Stimulated activated CD8-positive, alpha-beta memory T cell treated with anti-CD3 and anti-CD28 coated beads, Interleukin-4, amount 100 ng/mL, for 4 hours (primary cell): ENCODE results near the gene MATK.
A peak's percentile ranks its signal among the peaks of the same experiment; 100 is the strongest.

Experiments
- DNase-seq, 2 donors: peaks; one replicate each; pipeline ENCODE4 v3.0.0-alpha.2; 2020; ENCODE audit warnings: low read depth in 2 of 2, low spot score in 1 of 2

MATK gene, protein sequence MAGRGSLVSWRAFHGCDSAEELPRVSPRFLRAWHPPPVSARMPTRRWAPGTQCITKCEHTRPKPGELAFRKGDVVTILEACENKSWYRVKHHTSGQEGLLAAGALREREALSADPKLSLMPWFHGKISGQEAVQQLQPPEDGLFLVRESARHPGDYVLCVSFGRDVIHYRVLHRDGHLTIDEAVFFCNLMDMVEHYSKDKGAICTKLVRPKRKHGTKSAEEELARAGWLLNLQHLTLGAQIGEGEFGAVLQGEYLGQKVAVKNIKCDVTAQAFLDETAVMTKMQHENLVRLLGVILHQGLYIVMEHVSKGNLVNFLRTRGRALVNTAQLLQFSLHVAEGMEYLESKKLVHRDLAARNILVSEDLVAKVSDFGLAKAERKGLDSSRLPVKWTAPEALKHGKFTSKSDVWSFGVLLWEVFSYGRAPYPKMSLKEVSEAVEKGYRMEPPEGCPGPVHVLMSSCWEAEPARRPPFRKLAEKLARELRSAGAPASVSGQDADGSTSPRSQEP

GRCh38 chr19:3785938-3786824 lies at the start of gene MATK:
Gene MATK, minus strand, starts transcription at chr19:3786381. Its CDS starts 1,246 bp downstream, at chr19:3785135.
- DNase-seq, result peak in 1 of 2 donors; percentile 40

- no peak for DNase-seq
Measured at GRCh38 chr19:3835055-3835435, 48.9 kb upstream of the MATK start.

GRCh38 chr19:3834349-3835054 lies 48.3 kb upstream of the MATK start:
- no peak for DNase-seq

- no peak for DNase-seq
Measured at GRCh38 chr19:3833578-3834348, 47.6 kb upstream of the MATK start.

DNA sequence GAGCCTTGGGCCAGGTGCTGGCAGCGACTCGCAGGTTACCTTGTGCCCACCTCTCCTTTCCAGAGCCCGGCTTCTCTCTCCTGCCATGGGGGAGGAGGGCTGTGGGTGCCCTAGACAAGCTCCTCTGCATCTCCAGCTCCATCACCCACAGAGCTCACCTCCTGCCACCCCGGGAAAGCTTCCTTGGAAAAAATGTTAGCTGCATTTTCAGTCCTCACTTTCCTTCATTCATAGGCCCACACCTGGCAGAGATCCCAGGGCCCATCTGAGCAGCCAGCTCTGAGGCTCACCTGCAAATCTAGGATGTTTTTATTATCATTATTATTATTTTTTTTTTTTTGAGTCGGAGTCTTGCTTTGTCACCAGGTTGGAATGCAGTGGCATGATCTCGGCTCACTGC lies 45.8 kb upstream of the MATK start:
- DNase-seq, result no peak

DNA sequence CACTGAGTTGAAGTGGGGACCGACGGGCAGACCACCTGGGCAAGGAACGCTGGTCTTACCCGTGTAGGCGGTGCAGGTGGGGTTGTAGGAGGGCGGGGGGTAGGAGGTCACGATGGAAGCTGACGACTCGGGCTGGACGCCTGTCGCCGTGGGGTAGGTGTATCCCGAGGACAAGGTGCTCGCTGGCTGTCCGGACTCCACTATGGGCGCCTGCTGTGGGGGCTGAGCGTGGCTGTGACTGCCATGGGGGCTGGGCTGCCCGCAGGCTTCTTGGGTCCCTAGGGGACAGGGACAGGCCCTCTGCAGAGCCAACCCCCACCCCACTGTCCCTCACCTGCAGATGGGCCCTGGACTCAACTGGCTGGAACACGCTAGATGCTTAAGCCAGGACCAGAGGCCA lies 45.4 kb upstream of the MATK start:
- no peak for DNase-seq

GRCh38 chr19:3830621-3831589 lies 44.7 kb upstream of the MATK start:
- no peak for DNase-seq

GRCh38 chr19:3827306-3827705 lies 41.1 kb upstream of the MATK start:
- no peak for DNase-seq

GRCh38 chr19:3826163-3826562 lies 40.0 kb upstream of the MATK start:
- no peak for DNase-seq

DNA sequence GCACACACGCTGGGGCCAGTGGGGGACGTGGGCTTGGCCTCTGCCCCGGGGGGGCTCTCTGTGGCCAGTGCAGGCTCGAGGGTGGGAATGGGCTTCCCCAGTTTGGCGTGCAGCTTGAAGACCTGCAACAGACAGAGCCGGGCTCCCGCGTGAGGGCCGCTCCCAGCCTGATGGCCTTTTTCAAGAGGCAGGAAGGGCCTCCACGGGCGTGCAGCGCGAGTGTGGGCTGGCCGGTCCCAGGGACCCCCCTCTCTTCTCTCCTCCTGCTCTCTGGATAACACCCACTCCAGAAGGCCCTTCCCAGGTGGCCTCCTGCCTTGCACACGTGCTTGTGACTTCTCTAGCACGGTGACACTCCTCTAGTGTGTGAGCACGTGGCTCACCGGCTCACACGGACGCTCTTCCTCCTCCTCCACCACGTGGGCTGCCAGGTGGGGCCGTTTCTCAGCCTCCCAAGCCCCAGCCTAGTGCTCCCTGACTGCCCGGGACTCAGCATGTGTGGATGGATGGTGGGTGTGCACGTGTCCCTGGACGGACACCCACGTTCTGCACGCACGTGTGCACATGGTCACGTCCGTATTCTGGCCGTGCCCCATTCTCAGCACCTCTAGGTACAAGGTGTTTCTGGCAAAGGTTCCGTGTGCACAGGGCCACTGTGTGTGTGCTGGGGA lies 39.2 kb upstream of the MATK start:
- DNase-seq, result no peak

GRCh38 chr19:3823350-3823713 lies 37.2 kb upstream of the MATK start:
- no peak for DNase-seq

DNA sequence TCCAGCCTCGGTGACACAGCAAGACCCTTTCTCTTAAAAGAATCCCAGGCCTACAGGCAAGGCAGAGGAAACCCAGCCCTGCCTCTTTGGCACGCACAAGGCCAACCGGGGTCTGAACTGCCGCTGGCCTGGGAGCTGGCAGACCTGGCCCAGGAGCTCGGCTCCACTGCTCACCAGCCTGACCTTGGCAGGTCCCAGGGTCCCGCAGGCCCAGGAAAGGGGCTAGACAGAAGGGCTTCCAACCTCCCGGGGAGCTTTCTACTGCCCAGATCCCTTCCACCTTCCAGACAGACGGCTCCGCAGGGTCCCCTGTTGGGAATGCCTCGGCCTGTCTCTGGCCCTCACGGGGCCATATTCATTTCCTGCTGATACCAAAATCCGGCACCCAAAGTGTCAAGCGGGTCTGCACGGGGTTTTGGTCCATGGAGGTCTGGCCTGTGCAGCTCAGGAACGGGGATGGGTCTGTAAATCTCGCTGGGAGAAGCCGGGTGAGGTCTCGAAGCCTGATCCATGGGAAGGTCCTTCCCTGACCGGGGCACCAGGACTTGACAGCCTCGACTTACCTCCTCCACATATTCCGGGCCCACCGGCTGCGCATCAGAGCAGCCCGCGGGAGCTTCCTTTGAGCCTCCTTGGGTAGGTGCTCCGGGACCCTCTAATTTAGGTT lies 36.6 kb upstream of the MATK start:
- DNase-seq, result no peak

- peak; percentile 80 to 93 for DNase-seq
Measured at GRCh38 chr19:3821857-3822364, 35.7 kb upstream of the MATK start.

- DNase-seq, result no peak
Measured at GRCh38 chr19:3821156-3821555, 35.0 kb upstream of the MATK start.

GRCh38 chr19:3819989-3820388 lies 33.8 kb upstream of the MATK start:
- no peak for DNase-seq

DNA sequence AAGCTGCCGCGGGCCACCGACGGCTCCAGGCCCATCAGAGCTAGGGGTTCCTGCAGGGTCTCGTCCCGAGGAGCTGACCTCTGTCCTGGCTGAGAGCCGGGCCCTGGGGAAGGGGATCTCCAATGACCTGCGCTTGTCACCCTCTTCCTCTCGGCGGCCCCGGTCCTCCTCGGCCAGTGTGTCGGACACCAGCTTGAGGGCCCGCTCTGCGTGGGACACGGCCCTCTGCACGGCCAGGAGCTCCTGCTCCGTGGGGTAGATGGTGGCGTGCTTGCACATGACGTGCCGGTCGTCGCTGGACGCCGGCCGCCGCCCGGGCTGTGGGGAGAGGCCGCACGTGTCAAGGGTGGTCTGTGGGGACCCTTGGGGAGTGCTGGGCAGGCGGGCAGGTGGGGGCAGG lies 32.7 kb upstream of the MATK start:
- no peak for DNase-seq

DNA sequence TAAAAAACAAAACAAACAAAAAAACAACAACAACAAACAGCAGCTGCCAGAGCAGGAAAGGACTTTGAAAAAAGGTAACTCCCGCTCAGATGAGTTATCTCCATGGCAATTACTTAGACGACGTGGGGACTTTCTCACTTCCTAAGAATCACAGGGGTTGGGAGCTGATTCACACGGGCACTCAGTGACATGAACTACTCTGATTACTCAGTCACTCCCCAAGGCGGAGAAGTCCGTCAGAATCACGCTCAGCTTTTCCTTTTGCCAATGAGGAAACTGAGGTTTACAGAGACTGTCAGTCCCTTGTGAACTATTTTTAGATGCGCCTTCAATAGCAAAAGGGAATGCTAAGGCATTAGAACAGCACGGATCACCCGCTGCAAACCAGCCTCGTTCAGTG lies 32.3 kb upstream of the MATK start:
- DNase-seq, result no peak

DNA sequence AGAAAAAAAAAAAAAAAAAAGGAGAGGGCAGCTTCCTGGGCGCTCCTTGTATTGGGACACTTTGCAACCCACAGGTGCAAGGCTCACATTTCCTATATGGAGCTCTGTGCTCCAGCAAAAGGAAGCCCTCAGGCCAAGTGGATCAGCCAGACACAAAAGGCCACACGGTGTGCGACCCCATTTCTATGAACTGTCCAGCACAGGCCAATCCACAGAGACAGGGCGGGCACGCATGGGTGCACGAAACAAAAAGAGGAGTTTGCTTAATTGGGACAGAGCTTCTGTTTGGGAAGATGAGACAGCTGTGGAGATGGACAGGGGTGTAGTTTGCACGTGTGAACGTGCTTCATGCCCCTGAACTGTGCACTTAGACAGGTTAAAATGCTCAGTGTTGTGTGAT lies 31.6 kb upstream of the MATK start:
- DNase-seq, result no peak
